ENCODE data around the gene MEGF11.

The MEGF11 gene

GRCh38 chr15:65906396-65906795 lies 347.2 kb downstream of the MEGF11 start:
- H3K4me1 Mint-ChIP-seq (ENCODE audit: low read depth): peaks cover 21% of the 10 kb centered on the region
- no peak overlapping the region for H3K4me3 Mint-ChIP-seq
- no peaks in the 10 kb centered on the region for H3K27me3 Mint-ChIP-seq (ENCODE audit: low read depth)
- H3K27ac Mint-ChIP-seq: no peak overlapping the region
- H3K9me3 Mint-ChIP-seq: no peaks in the 10 kb centered on the region
- peaks cover 36% of the 10 kb centered on the region for H3K36me3 Mint-ChIP-seq (ENCODE audit: low read depth)

- no peak overlapping the region for H3K4me3 Mint-ChIP-seq
- H3K4me1 Mint-ChIP-seq (ENCODE audit: low read depth): peaks cover 27% of the 10 kb centered on the region
- H3K27me3 Mint-ChIP-seq (ENCODE audit: low read depth): no peaks in the 10 kb centered on the region
- H3K36me3 Mint-ChIP-seq (ENCODE audit: low read depth): peaks cover 47% of the 10 kb centered on the region
- no peak overlapping the region for H3K27ac Mint-ChIP-seq
- H3K9me3 Mint-ChIP-seq: no peaks in the 10 kb centered on the region
Observed at GRCh38 chr15:65904301-65904700, 349.2 kb downstream of the MEGF11 start.

GRCh38 chr15:65903296-65904073 lies 350.1 kb downstream of the MEGF11 start:
- Mint-ChIP-seq H3K4me3 (no peak overlapping the region), H3K27me3 (ENCODE audit: low read depth) (no peaks in the 10 kb centered on the region), H3K4me1 (ENCODE audit: low read depth) (peaks cover 27% of the 10 kb centered on the region), H3K36me3 (ENCODE audit: low read depth) (peaks cover 49% of the 10 kb centered on the region), H3K9me3 (no peaks in the 10 kb centered on the region), H3K27ac (no peak overlapping the region)

DNA sequence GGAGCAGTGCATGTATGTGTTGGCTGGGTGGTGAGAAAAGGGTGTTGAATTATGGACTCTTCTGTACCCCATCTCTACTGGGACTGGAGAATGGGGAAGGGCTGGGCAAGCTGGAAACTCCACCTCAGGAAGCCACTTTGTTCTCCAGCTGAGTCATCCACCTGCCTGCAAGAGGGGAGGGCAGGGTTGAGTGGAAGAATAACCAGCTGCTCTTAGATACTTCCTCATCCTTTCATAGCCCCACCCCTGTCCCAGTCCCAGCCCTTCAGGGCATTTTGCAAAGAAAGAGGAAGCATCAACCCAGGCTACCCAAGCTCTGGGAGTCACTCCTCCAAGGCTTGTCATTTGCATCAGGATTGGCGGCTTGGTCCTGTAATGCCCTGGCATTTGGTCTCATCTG lies 351.2 kb downstream of the MEGF11 start:
- Mint-ChIP-seq H3K4me1 (ENCODE audit: low read depth) (peaks cover 34% of the 10 kb centered on the region), H3K4me3 (peak overlapping the region; percentile 21), H3K27ac (peak overlapping the region; percentile 74), H3K9me3 (no peaks in the 10 kb centered on the region), H3K36me3 (ENCODE audit: low read depth) (peaks cover 48% of the 10 kb centered on the region), H3K27me3 (ENCODE audit: low read depth) (no peaks in the 10 kb centered on the region)

DNA sequence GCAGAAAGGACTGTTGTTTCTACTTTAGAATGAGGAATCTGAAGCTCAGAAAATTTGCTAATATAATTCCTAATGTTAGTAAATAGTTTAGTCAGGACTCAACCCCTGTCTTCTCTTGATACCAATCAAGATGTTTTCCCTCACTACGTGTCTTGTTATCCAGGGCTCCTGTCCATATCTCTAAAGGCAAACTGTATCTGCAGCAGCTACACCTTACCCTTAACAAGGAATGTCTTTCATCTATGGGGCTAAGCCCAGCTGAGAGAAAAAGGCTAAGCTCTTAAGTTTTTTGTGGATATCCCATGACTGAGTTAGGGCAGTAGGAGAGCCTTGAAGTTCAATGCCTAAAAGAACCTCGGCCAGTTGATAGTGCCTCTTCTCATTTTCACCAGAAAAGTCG lies 351.7 kb downstream of the MEGF11 start:
- H3K4me1 Mint-ChIP-seq (ENCODE audit: low read depth): peaks cover 34% of the 10 kb centered on the region
- peak overlapping the region; percentile 21 for H3K4me3 Mint-ChIP-seq
- peaks cover 47% of the 10 kb centered on the region for H3K36me3 Mint-ChIP-seq (ENCODE audit: low read depth)
- no peaks in the 10 kb centered on the region for H3K27me3 Mint-ChIP-seq (ENCODE audit: low read depth)
- peak overlapping the region; percentile 74 for H3K27ac Mint-ChIP-seq
- no peaks in the 10 kb centered on the region for H3K9me3 Mint-ChIP-seq

GRCh38 chr15:65901336-65901735 lies 352.2 kb downstream of the MEGF11 start:
- Mint-ChIP-seq H3K9me3 (no peaks in the 10 kb centered on the region), H3K27ac (no peak overlapping the region), H3K4me1 (ENCODE audit: low read depth) (peaks cover 34% of the 10 kb centered on the region), H3K36me3 (ENCODE audit: low read depth) (peaks cover 47% of the 10 kb centered on the region), H3K27me3 (ENCODE audit: low read depth) (no peaks in the 10 kb centered on the region), H3K4me3 (no peak overlapping the region)

DNA sequence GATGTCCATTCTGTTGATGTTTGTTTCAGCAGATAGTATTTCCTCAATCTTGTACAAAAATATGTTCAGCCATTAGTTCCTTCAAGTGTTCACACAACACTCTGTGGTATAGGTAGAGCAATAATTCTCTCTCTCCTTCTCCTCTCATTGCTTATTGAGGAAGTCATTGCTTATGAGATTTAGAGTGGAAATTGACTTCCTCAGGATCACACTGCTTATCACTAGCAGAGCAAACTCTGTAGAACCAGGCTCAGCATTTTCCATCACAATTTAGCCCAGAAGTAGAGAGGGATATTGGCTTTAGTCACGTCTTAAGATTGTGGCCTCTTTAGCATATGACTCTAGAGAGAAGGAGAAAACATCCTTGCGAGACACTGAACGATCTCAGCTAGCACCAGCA lies 353.1 kb downstream of the MEGF11 start:
- Mint-ChIP-seq H3K27ac (no peak overlapping the region), H3K27me3 (ENCODE audit: low read depth) (no peaks in the 10 kb centered on the region), H3K4me3 (no peak overlapping the region), H3K9me3 (no peaks in the 10 kb centered on the region), H3K4me1 (ENCODE audit: low read depth) (peaks cover 36% of the 10 kb centered on the region), H3K36me3 (ENCODE audit: low read depth) (peaks cover 49% of the 10 kb centered on the region)

- H3K36me3 Mint-ChIP-seq (ENCODE audit: low read depth): peaks cover 40% of the 10 kb centered on the region
- no peaks in the 10 kb centered on the region for H3K9me3 Mint-ChIP-seq
- H3K27ac Mint-ChIP-seq: no peak overlapping the region
- no peaks in the 10 kb centered on the region for H3K27me3 Mint-ChIP-seq (ENCODE audit: low read depth)
- no peak overlapping the region for H3K4me3 Mint-ChIP-seq
- peaks cover 29% of the 10 kb centered on the region for H3K4me1 Mint-ChIP-seq (ENCODE audit: low read depth)
Observed at GRCh38 chr15:65896236-65896635, 357.3 kb downstream of the MEGF11 start.

- Mint-ChIP-seq H3K36me3 (ENCODE audit: low read depth) (peaks cover 43% of the 10 kb centered on the region), H3K4me1 (ENCODE audit: low read depth) (peaks cover 40% of the 10 kb centered on the region), H3K27ac (no peak overlapping the region), H3K9me3 (no peaks in the 10 kb centered on the region), H3K27me3 (ENCODE audit: low read depth) (no peaks in the 10 kb centered on the region), H3K4me3 (no peak overlapping the region)
Observed at GRCh38 chr15:65893060-65893459, 360.5 kb downstream of the MEGF11 start.

DNA sequence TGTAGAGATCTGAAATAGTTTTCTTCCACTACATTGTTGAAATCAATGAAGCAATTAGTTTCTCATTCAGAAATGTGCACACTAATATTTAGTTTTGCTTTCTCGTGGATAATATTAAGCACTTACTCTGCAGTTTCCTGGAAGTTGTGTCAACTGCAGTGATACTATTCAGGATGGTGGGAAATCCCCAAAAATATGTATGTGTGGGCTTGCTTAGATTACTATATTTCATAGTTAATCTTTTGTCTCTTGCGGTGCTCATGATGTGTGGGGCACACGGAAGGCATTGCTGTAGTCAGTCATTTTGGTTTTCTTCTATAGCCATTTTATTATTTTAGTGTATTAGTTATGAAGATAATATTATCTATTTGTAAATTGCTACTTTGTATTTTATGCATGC lies 364.6 kb downstream of the MEGF11 start:
- H3K4me3 Mint-ChIP-seq: peak overlapping the region; percentile 42
- peak overlapping the region; percentile 93 for H3K27ac Mint-ChIP-seq
- H3K4me1 Mint-ChIP-seq (ENCODE audit: low read depth): peaks cover 65% of the 10 kb centered on the region
- no peaks in the 10 kb centered on the region for H3K27me3 Mint-ChIP-seq (ENCODE audit: low read depth)
- peaks cover 58% of the 10 kb centered on the region for H3K36me3 Mint-ChIP-seq (ENCODE audit: low read depth)
- H3K9me3 Mint-ChIP-seq: peaks cover 12% of the 10 kb centered on the region

- H3K27me3 Mint-ChIP-seq (ENCODE audit: low read depth): no peaks in the 10 kb centered on the region
- H3K36me3 Mint-ChIP-seq (ENCODE audit: low read depth): peaks cover 65% of the 10 kb centered on the region
- peaks cover 72% of the 10 kb centered on the region for H3K4me1 Mint-ChIP-seq (ENCODE audit: low read depth)
- peak overlapping the region; percentile 74 for H3K4me3 Mint-ChIP-seq
- peak overlapping the region; percentile 93 for H3K27ac Mint-ChIP-seq
- H3K9me3 Mint-ChIP-seq: peaks cover 12% of the 10 kb centered on the region
Observed at GRCh38 chr15:65887565-65887964, 366.0 kb downstream of the MEGF11 start.

GRCh38 chr15:65885668-65886218 lies 367.8 kb downstream of the MEGF11 start:
- Mint-ChIP-seq H3K36me3 (ENCODE audit: low read depth) (peaks cover 70% of the 10 kb centered on the region), H3K27ac (peak overlapping the region; percentile 80), H3K4me1 (ENCODE audit: low read depth) (peaks cover 74% of the 10 kb centered on the region), H3K4me3 (no peak overlapping the region), H3K9me3 (peaks cover 12% of the 10 kb centered on the region), H3K27me3 (ENCODE audit: low read depth) (no peaks in the 10 kb centered on the region)

- Mint-ChIP-seq H3K9me3 (peaks cover 12% of the 10 kb centered on the region), H3K36me3 (ENCODE audit: low read depth) (peaks cover 70% of the 10 kb centered on the region), H3K4me1 (ENCODE audit: low read depth) (peaks cover 71% of the 10 kb centered on the region), H3K4me3 (no peak overlapping the region), H3K27ac (peak overlapping the region; percentile 49), H3K27me3 (ENCODE audit: low read depth) (no peaks in the 10 kb centered on the region)
Observed at GRCh38 chr15:65884511-65884910, 369.0 kb downstream of the MEGF11 start.

DNA sequence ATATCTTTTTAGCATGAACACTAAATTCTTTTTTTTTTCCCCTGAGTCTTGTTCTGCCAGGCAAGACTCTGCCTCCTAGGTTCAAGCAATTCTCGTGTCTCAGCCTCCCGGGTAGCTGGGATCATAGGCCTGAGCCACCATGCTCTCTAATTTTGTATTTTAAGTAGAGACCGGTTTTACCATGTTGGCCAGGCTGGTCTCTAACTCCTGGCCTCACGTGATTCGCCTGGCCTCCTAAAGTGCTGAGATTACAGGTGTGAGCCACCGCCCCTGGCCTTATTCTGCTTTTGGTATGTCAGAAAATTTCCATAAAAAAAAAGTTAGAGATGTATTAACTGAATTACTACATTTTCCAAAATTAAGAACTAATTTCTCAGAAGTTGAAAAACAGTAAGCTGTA lies 370.0 kb downstream of the MEGF11 start:
- Mint-ChIP-seq H3K9me3 (peaks cover 12% of the 10 kb centered on the region), H3K27ac (no peak overlapping the region), H3K36me3 (ENCODE audit: low read depth) (peaks cover 69% of the 10 kb centered on the region), H3K4me3 (no peak overlapping the region), H3K4me1 (ENCODE audit: low read depth) (peaks cover 64% of the 10 kb centered on the region), H3K27me3 (ENCODE audit: low read depth) (no peaks in the 10 kb centered on the region)

- peak overlapping the region; percentile 49 for H3K4me3 Mint-ChIP-seq
Observed at GRCh38 chr15:65881766-65882434, 371.6 kb downstream of the MEGF11 start.

More at GRCh38 chr15:65881766-65882434, 371.6 kb downstream of the MEGF11 start:
- Mint-ChIP-seq H3K4me1 (ENCODE audit: low read depth) (peaks cover 54% of the 10 kb centered on the region), H3K36me3 (ENCODE audit: low read depth) (peaks cover 65% of the 10 kb centered on the region), H3K9me3 (peaks cover 6% of the 10 kb centered on the region), H3K27me3 (ENCODE audit: low read depth) (no peaks in the 10 kb centered on the region), H3K27ac (peak overlapping the region; percentile 34)

Measured in T-helper 1 cell treated with Interleukin-12 subunit alpha and Interleukin-12 subunit beta and Interleukin-4 antibody, amounts not matched to agents 30 μg/mL and 1 μg/mL, for 36 hours (primary cell).